ENCODE results near the gene SIX1.

The SIX1 gene

DNA sequence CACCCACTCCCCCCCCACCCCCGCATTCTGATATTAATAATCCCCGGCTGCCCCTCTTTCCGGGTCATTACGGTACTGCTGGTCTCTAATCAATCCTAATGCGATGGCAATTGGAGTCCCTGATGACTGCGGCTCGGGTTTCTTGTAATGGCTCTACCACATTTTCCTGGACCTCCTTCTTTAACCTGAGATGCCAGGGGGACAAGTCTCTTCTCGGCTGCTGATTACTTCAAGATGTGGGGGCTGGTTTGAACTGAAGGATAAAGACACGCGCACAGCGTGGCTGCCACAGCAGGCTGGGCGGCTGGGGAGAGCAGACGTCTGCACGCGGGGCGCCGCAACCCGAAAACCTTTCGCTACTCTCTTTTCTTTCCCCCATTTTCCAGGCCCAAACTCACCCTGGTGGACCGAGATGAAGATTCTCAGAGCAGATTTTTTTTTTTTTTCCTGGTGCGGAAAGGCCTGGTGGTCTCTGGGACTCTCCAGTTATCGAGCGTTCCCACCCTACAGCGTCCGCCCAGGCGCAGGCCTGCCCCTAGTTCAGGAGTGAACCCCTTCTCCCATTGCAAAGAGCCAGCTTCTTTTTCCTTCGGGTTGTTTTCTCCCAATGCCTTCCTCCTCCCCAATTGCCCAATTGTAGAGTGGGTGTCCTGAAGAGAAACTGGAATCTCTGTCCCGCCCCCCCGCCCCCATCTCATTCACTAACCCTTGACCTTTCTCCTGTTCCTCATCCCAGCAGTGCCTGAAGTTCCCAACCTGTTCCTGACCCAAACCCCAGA is 6.0 kb upstream of the SIX1 start:
- no peak for DNase-seq

DNA sequence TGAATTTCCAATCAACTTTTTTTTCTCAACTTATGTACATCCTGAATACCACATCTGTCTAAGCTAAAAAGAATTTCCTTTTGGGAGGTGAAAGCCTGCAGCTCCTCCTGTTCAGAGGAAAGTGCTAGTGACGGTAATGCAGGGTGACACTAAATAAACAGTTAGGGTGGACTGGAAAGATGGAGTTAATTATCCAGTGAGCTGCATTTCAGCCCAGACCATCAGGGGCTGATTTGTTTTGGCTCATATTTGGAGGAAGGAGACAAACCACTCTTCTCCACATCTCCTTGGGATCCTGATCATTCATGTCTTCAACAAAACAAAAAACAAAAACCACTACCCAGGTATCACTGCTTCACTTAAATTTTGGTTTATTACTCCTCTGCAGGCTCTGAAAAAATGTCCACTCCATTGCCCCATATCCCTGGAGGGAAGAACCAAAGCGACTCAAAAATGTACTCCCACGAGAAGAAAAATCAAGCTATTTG is 5.1 kb upstream of the SIX1 start:
- no peak for DNase-seq

DNA sequence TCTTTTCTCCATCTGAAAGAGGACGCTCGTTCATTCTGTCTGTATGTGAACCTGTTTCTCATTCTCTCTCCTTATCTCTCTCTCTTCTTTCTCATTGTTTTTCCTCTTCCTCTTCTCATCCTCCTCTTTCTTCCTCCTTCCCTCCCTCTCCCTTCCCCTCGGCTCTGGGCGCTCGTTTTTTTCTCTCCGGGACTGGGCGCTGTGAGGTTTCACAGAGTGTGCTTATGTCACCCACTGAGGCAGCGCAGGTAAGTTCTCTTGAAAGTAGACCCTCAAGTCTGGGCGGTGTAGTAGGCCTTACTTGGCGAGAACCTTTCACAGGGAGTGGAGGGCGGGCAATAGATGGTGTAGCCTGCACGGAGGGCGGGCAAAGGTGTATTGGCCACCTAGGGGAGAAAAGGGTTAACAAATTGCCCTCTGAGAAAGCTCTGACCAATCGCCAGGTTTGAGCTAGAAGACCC is 4.5 kb upstream of the SIX1 start:
- no peak for DNase-seq

DNA sequence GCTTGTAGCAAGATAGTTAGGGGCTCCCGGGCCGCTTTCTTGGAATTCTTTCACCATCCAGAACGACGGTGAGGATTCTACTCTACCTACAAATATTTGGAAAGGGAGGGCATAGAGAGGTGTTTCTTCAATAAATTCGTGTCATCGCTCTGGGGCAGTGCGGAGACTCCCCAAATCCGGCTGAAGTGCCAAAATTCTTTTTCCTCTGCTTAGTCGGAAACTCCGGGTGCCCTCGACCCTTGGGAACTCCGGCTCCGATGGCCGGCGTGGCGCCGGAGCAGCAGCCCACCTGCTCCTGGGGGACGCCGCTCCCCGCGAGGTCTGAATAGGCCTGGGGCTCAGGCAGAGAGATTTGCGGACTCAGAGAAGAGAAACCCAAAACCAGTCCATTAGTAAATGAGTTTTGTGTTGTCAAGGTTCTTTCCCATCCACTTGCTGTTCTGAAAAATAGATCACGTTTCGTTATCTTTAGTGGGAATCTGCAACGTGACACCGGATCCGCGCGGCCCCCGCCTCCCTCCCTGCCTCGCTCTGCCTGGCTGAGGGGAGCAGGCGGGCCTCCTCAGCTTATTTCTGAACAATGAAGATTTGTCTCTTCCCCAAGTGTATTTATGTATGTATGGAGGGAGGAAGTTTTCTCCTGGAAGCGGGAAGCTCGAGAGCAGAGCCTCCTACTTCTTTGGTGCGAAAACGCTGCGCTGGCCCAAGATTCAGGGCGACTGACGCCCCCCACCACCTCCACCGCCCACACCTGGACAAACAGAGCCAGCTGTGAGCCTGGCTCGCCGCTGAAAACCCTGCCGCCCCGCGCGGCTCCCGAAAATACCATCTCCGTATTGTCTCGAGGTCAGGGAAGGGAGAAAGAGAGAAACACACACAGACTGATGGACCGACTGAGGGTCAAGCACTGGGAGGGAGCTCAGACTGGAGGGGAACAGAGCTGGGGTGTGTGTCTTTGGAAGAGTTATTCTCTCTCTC is 3.7 kb upstream of the SIX1 start:
- DNase-seq = peak; percentile 58

DNA sequence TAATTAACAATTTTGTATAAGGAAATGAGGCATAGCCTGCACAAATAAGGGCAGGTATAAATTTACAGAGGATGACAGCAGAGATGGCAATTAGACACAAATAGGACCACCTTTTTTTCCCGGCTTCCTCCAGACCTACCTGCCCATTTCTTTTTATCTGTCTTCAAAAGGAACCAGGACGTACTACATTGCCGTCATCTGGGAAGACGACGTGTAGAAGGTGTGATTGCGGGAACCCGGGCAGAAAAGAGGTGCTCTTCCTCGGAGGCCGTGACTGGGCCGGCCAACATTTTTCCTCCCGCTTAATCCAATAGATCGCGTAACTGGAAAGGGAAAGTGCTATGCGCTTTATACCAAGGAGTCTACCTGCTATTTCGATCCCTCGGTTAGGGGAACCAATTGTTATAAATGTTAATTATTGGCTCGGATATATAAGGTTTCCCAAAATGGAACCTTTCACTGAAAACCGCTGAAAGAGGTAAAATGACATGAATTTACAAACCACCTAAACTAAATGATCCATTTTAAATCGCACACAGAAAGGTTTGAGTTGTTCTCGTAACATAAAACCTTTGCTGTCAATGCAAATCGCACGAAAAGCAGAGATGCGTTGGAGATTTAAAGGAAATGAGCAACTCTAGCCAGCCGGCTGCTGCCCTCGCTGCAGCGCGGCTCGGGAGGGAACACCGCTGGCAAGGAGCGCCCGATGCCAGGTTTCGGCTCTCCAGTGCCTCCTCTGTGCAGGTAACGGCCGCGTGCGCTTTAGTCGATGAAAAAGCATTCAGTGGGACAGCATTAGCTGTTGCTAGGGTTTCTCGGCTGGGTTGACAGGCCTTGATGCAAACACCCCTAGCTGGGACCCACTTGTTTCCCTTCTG is 2.8 kb upstream of the SIX1 start:
- DNase-seq = no peak

DNA sequence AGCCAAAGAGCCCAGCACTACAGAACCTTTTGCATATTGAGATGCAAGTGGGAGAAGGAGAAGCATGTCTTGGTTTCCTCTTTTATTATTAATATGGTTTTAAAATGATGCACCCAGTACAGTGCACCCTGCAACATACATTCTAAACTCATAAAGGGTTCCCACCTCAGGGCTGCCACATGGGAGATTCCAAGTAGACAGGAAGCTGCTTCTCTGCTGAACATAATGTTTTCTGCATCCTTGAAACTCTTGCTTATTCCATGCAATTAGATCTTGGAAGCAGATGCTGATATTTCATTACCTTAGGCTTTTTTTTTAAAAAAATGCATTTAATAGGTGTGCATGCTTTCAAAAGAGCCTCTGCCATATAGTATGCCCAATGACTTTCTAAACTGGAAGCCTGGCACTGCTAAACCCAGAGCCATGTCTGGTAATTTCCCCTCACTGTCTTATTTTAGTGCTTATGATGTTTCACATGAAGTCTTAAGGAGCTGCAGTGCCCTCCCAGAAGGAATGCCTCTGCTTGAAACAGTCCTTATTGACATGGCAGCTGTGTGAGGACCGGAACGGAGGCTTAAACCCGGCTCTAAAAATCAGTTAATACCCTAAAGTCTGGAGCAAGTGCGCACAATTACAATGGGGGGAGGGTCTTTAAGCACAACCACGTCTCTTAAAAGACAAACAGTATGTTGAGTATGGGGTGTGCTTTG is 2.0 kb upstream of the SIX1 start:
- DNase-seq = no peak

DNA sequence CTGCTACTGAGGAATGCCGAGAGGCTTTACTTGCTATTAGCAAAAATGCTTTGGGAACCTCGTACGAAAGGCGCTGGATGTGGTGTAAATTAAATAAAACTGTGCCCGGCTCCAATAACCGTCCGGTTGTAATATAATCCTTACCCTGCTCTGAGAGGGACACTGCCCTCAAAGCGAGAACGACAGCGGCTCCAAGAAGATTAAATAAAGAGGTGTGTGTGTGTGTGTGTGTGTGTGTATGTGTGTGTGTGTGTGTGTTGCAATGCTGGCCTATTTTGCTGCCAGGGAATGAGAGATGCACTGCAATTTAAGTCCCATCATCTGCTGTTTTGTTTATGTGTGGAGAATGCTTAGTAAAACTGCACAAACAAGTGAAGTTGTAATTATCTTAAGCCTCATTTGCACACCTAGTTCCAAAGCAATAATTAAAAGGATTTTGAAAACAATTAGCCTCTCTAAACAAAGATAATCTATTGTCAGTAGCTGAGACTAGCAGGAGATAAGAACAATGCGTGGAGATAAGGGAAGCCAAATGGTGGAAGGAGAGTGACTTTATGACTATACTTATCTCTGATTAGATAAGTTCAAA is 1.2 kb upstream of the SIX1 start:
- no peak for DNase-seq

DNA sequence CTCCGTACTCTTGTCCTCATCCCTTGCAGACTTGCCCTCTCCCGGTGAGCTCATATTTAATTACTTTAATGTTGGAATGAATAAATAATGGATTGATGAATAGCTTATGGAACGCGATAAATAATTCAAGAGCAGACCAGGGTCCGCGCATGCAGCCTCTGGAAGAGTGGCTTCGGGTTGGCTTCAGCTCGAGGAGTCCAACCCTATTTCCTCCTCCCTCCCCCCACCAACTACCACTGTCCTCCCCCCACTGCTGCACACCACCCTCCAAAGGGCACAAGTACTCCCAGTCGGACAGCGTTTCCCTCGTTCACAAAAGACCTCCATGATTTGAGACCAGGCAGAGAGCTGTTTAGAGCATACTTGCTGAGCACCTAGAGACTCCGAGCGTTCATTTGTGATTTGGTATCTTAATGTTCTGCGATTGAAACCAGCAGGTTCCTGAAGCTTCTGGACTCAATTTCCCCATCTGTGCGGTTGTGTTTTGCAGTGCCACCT is 647 bp upstream of the SIX1 start:
- peak; percentile 80 for DNase-seq

DNA sequence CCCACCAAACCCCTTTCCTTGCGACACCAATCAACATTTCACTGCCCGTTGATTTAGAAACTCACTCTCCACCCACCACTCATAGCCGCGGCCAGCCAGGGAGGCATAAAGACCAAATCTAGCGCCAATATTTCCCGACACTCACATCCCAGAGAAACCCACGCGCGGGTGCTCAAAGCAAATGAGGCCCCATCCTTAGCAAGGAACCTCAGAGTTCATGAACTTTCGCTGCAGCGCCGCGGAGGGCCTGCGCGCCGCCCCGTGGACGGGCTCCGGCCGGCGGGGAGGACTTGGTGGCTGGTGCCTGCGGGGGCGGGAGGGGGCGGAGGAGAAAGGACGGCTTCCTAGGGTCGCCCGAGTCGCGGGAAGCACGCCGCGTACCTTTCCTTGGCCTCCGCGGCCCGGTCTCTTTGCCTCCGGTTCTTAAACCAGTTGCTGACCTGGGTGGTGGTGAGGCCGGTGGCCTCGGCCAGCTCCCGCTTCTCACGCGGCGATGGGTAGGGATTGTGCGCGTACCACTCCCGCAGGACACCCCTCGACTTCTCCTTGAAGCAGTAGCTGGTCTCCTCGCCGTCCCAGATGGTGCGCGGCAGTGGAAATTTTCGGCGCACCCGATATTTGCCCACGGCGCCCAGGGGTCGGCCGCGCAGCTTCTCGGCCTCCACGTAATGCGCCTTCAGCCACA is 886 bp downstream of the SIX1 start:
- no peak for DNase-seq

DNA sequence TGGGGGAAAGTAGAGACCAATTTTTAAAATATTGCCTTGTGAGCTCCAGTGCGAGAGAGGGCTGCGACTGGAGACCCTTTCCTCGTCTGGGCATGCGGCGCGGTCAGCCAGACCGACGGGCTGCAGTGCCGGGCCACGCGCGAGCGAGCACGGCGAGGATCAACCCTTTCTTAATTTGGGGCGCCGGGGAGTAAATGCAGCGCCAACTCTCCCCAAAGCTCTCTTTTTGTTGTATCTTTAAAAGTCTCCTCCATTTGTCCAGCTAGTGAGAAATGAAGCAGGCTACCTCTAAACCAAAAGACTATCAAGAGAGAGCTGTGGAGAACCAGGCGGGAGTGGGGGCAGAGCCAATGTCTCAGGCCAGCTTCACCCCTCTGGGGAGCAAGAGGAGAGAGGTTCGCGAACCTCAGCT is 1.4 kb downstream of the SIX1 start:
- DNase-seq = no peak

DNA sequence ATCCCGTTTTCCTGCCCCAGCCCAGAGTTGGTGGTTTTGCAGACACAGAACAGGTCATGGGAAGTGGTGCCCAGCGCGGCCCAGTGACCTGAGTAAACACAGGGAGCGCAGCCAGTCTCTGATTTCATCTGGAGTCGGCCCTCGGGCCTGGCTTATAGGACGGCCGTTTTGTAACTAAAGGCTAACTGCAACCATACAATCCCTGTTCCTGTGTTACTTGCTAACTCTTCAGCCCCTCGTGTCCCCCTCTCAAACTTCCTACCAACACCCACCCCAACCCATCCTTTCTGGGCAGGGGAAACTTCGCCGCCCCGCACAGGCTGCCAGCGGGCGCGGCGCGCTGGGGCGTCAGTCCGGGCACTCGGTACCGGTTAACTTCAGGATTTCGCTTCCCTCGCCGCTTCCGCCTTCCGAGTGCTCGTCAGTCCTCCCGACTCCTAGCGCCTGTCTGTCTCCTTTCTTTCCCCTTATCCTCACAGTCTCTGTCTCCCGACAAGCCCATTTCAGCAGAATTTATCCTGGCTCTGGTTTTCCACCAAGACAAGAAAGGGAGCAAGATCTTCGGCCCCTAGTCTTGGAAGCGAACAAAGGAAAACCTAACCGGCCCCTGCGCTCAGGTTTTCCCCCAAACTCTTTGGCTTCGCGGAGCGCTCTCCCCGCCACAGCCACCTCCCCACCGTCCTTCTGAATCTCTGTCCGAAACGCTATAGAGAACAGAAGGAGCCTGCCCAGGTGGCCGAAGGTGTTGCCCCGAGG is 2.0 kb downstream of the SIX1 start:
- peak; percentile 29 for DNase-seq

DNA sequence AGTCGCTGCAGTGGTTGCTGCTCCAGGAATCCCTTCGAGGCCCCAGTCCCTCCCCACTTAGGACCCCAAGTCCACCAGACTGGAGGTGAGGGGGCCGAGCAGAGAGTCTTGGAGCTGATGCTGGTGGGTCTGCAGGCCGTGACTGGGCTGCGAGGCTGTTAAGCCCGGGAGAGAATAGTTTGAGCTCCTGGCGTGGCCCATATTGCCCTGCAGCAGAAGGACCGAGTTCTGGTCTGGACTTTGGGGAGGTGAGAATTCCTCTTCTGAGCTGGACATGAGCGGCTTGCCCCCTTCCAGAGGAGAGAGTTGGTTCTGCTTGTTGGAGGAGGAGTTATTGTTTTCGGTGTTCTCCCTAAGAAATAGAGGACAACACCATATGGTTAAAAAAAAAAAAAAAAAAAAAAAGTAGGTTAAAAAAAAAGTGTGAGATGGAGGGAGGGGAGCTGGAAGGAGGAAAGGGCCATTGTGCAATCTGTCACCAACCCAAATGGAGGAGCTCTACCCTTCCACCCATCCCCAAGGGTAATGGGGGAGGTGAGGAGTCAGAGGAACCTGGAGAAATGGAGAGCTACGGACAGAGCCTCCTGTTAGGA is 3.0 kb downstream of the SIX1 start:
- no peak for DNase-seq

DNA sequence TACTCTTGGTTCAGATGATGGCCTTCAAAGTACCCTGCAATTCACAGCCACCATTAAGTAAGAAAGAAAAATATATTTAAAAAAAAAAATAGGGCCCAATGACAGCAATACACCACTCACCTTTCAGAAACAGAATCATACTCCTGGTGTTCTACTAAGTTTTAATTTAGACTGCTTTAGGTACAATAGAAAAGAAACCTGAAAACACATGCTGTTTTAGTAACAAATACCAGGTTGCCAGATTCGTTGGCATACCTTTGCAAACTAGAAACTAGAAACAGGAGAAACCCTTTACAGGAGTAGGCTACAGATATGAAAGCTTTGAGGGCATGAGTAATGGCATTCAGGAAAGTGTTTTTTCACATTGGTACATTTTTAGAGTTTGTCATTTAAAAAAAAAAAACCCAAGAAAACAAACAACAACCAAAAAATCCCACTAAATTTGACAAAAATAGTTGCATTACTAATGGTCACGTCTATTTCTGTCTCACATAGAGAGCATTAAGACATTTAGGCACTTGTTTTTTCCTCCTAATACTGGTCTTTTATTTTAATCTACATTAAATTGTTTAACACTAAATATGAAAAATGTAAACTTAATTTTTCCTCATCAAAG is 4.0 kb downstream of the SIX1 start:
- DNase-seq = no peak

DNA sequence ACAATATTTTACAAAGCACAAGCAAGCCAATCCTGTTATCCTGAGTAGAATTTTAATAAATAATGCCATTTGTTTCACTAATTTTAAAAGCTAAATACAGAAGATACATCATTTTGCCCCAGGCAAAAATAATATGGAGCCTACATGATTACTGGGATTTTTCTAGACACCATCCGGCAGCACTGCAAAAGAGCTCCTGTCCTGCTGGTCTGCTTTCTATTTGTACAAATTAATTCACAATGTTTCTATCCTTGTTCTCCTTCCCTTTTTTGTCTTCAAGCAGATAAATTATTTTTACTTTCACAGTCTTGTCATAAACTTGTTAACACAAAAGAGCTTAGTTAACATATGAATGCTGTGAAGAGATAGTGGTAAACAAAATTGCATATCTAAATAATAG is 4.6 kb downstream of the SIX1 start:
- DNase-seq = no peak

DNA sequence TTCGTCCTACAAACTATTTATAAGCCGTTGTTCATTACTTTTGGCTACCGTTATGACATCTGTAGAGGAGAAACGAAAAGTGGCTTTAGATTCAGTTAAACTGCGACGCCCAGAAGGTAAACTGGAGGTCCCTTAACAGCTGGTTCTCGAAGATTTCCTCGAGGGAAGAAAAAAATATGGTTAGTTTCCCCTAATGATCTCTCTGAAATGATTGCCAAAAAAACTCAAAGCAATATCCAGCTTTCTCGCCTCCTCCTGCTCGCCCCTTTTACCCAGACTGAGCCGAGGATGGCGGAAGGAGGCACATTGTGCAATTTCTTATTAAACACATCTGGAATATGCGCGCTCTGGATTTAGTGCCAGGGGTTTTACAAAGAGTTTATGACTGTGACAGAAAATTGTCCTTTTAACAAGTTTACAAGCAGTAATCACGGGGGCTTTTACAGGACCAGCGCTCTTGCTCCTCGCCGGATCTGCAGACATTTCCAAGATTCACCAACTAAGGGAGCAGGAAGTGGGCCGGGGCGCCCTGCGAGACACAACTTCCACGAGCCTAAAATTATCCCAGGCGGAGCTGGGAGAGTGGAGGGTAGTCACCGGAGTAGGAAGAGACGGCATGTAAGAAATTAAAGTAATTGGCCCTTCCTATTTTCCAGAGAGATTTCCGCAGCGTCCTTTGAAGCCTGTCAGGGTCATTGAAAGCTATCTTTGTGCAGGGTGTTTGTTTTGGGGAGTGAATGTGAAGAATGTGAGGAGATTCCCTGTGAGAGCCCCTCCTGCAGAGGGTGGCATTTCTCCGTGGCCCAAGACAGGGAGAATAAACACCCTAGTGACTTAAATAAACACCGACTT is 5.6 kb downstream of the SIX1 start:
- no peak for DNase-seq

DNA sequence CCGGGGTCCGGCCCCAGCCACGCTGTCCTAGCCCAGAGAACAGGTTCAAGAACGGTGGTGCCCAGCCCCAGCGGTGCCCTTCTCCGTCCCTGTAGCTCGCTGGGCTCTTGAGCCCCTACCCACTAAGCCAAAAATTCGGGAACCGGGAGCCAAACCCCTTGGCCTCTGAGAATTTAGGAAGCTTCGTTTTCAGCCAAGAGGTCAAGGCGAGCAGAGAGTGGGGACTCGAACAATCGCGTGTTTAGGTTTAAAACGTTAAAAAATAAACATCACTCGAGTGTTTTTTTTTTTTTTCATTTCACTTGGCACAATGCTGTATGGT is 6.2 kb downstream of the SIX1 start:
- DNase-seq = no peak

DNA sequence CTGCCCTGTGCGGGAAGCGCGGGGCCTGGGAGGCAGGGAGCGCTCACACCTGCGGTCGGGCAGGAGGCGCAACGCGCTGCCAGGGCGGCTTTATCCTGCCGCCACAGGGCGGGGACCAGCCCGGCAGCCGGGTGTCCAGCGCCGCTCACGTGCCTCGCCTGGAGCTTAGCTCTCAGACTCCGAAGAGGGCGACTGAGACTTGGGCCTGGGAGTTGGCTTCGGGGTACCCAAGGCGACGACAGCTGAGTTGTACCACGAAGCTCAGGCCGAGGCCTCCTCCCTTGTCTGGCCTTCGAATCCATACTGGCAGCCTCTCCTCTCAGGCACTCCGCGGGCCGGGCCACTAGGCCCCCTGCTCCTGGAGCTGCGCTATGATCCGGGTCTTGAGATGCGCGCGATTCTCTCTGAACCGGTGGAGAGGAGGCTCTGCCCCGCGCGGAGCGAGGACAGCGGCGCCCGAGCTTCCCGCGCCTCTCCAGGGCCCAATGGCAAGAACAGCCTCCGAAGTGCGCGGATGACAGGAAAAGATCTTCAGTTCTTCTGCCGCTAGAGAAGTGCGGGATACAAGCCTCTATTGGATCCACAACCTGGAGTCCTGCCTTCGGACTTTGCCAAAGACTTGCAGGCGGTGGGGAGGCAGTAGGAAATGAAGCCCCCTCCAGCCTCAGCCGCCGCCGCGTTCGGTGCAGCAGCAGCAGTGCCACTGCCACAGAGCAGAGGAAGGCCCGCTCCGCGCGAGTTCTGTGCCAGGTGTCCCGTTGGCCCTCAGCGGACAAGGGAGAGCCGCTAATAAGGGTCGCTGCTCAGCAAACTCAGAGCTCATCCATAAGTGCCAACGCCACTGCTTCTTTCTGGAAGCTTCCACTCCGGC is 6.8 kb downstream of the SIX1 start:
- no peak for DNase-seq

Measured in SHP77 treated with DMSO at 0.1 percent for 48 hours (cell line).